Left ventricle myocardium superior (tissue), 1 donor: Measurements from ENCODE around the gene DEPP1. TPM values are rescaled to one million over a fixed set of nuclear protein-coding genes. Genes with fewer than 3 reads are reported as not detected.
A peak's percentile ranks its signal among the peaks of the same experiment; 100 is the strongest.

Experiments
- ATAC-seq: fragments of 200-7000 bp; cut with Tn5 transposase; one replicate; pipeline ENCODE4 v1.9.1; 2020; ENCODE audit warnings: mild to moderate bottlenecking, moderate library complexity
- DNase-seq: peaks from one replicate; pipeline ENCODE4 v3.0.0-alpha.2; 2020
- intact Hi-C: fragments of 100-400 bp; cut with micrococcal nuclease; formaldehyde crosslinking; loops from one replicate; pipeline ENCODE4 v1.11.0; 2022
- total RNA-seq: library from RNA; stranded (reverse); fragmentation: NEBNext Ultra II Directional; extraction: Animal tissue kit (Norgen Biotek cat#: 25700); gene quantifications from one replicate; pipeline ENCODE4 v1.2.1, GENCODE V29; 2021
- donor health status: DM: no; HTN: yes; CAD: no; lungs with severe emphysema.

Gene DEPP1
- total RNA-seq, 1 donor from 2014 or later = 32.2 TPM

GRCh38 chr10:44994752-44995530 lies 16.3 kb upstream of the DEPP1 start:
- intact Hi-C loops = no loop called here
- no peak for ATAC-seq
- peak; percentile 54 for DNase-seq

- ATAC-seq = no peak
- DNase-seq = no peak
- intact Hi-C loops = no loop called here
Measured at GRCh38 chr10:44993922-44994751, 15.5 kb upstream of the DEPP1 start.

GRCh38 chr10:44993226-44993921 lies 14.8 kb upstream of the DEPP1 start:
- peak; percentile 29 for DNase-seq
- ATAC-seq = no peak
- intact Hi-C loops = no loop called here

- no peak for ATAC-seq
- intact Hi-C loops = no loop called here
- DNase-seq = no peak
Measured at GRCh38 chr10:44992732-44993225, 14.2 kb upstream of the DEPP1 start.

GRCh38 chr10:44992070-44992731 lies 13.6 kb upstream of the DEPP1 start:
- ATAC-seq (peak; percentile 35), DNase-seq (peak; percentile 82)
- intact Hi-C loops = no loop called here

- peak; percentile 60 for DNase-seq
- intact Hi-C loops = no loop called here
- ATAC-seq = no peak
Measured at GRCh38 chr10:44991571-44991970, 13.0 kb upstream of the DEPP1 start.

- DNase-seq (no peak), ATAC-seq (no peak)
- intact Hi-C loops = no loop called here
Measured at GRCh38 chr10:44990965-44991364, 12.4 kb upstream of the DEPP1 start.

- intact Hi-C loops = no loop called here
- DNase-seq = peak; percentile 61
- peak; percentile 36 for ATAC-seq
Measured at GRCh38 chr10:44990302-44990655, 11.7 kb upstream of the DEPP1 start.

GRCh38 chr10:44989597-44990301 lies 11.1 kb upstream of the DEPP1 start:
- ATAC-seq (no peak), DNase-seq (peak; percentile 56)
- intact Hi-C loops = no loop called here

GRCh38 chr10:44988957-44989585 lies 10.5 kb upstream of the DEPP1 start:
- DNase-seq = no peak
- intact Hi-C loops = no loop called here
- no peak for ATAC-seq

- ATAC-seq (peak; percentile 8), DNase-seq (no peak)
- intact Hi-C loops = no loop called here
Measured at GRCh38 chr10:44986670-44987069, 8.1 kb upstream of the DEPP1 start.

- ATAC-seq = no peak
Measured at GRCh38 chr10:44986179-44986578, 7.6 kb upstream of the DEPP1 start.

GRCh38 chr10:44985175-44985681 lies 6.6 kb upstream of the DEPP1 start:
- intact Hi-C loops = no loop called here
- DNase-seq = no peak
- ATAC-seq = peak; percentile 7

More at GRCh38 chr10:44986179-44986578, 7.6 kb upstream of the DEPP1 start:
- DNase-seq = no peak
- intact Hi-C loops = no loop called here

GRCh38 chr10:44984671-44985101 lies 6.1 kb upstream of the DEPP1 start:
- intact Hi-C loops = no loop called here
- peak; percentile 57 for DNase-seq
- peak; percentile 3 for ATAC-seq

- intact Hi-C loops = no loop called here
- DNase-seq (no peak), ATAC-seq (no peak)
Measured at GRCh38 chr10:44983895-44984278, 5.3 kb upstream of the DEPP1 start.

- intact Hi-C loops = no loop called here
- ATAC-seq (no peak), DNase-seq (peak; percentile 37)
Measured at GRCh38 chr10:44983066-44983894, 4.7 kb upstream of the DEPP1 start.

GRCh38 chr10:44982496-44982895 lies 3.9 kb upstream of the DEPP1 start:
- no peak for ATAC-seq
- no peak for DNase-seq
- intact Hi-C loops = no loop called here
